IMR-90 (cell line): ENCODE measurements around the gene CDON. TPM values are rescaled to one million over a fixed set of nuclear protein-coding genes. Genes with fewer than 3 reads are reported as not detected.

Experiments
- ATAC-seq: fragments of 200-7000 bp; cut with Tn5 transposase; 2 replicates; pipeline ENCODE4 v1.9.1; 2020; ENCODE audit warnings: low read depth, mild to moderate bottlenecking, moderate library complexity
- BruUV-seq: library from RNA; stranded (reverse); fragments of 400-500 nt; replicated peaks from 2 replicates; lab custom pipeline; 2021; lab: Mats Ljungman, UMichigan
- CTCF ChIA-PET: fragments of 300-600 bp; formaldehyde crosslinking; extraction: SDS; loops from one replicate; lab custom pipeline; 2021; ENCODE audit warnings: antibody characterized with exemption; lab: Yijun Ruan, JAX
- POLR2A ChIA-PET: fragments of 300-600 bp; sonication (Branson Sonifier 250); formaldehyde crosslinking; loops from one replicate; lab custom pipeline; 2022; ENCODE audit warnings: antibody characterized with exemption; ENCODE audit not compliant: unreplicated experiment; lab: Charles Lee
- DNase-seq: peaks from one replicate; pipeline ENCODE4 v3.0.0; 2013
- H2AFZ ChIP-seq: replicated peaks from 2 replicates; pipeline ENCODE3; 2013; ENCODE audit warnings: low read length, mild to moderate bottlenecking; ENCODE audit not compliant: poor library complexity
- H2AK5ac ChIP-seq: 2 replicates; pipeline ENCODE4 v1.6.1; 2013; ENCODE audit warnings: low read depth, low read length, inconsistent platforms
- H2AK9ac ChIP-seq: replicated peaks from 2 replicates; pipeline ENCODE3; 2013; ENCODE audit warnings: mild to moderate bottlenecking, low read depth, low read length, moderate library complexity; ENCODE audit not compliant: poor library complexity
- H2BK120ac ChIP-seq: 2 replicates; pipeline ENCODE4 v1.6.1; 2013; ENCODE audit warnings: low read depth, low read length, inconsistent platforms
- H2BK15ac ChIP-seq: 3 replicates; pipeline ENCODE4 v1.6.1; 2013; ENCODE audit warnings: low read depth, low read length, inconsistent platforms
- H2BK20ac ChIP-seq: 2 replicates; pipeline ENCODE4 v1.6.1; 2013; ENCODE audit warnings: low read depth, mild to moderate bottlenecking, inconsistent platforms, low read length, moderate library complexity
- H2BK5ac ChIP-seq: 2 replicates; pipeline ENCODE4 v1.6.1; 2013; ENCODE audit warnings: mild to moderate bottlenecking, low read depth, low read length, inconsistent platforms; ENCODE audit not compliant: poor library complexity, severe bottlenecking
- H3K14ac ChIP-seq: replicated peaks from 2 replicates; pipeline ENCODE4 v1.6.1; 2013; ENCODE audit warnings: low read depth, low read length, inconsistent platforms
- H3K18ac ChIP-seq: 2 replicates; pipeline ENCODE4 v1.6.1; 2013; ENCODE audit warnings: low read depth, low read length, control low read depth
- H3K23ac ChIP-seq: 2 replicates; pipeline ENCODE4 v1.6.1; 2013; ENCODE audit warnings: low read depth, low read length, inconsistent platforms
- H3K27ac ChIP-seq: 2 replicates; pipeline ENCODE4 v1.5.1; 2013; ENCODE audit warnings: mild to moderate bottlenecking, control low read depth, low read length; ENCODE audit not compliant: insufficient read depth
- H3K27me3 ChIP-seq: 2 replicates; pipeline ENCODE4 v1.6.1; 2013; ENCODE audit warnings: low read length; ENCODE audit not compliant: control insufficient read depth, insufficient read depth
- H3K36me3 ChIP-seq: 2 replicates; pipeline ENCODE4 v1.6.1; 2013; ENCODE audit warnings: low read length, mixed read lengths; ENCODE audit not compliant: control insufficient read depth, insufficient read depth
- H3K4ac ChIP-seq: 2 replicates; pipeline ENCODE4 v1.6.1; 2013; ENCODE audit warnings: low read depth, low read length, inconsistent platforms
- H3K4me1 ChIP-seq: 2 replicates; pipeline ENCODE4 v1.6.1; 2013; ENCODE audit warnings: low read length, mixed read lengths; ENCODE audit not compliant: control insufficient read depth, insufficient read depth
- H3K4me2 ChIP-seq: 2 replicates; pipeline ENCODE4 v1.6.1; 2013; ENCODE audit warnings: low read depth, mild to moderate bottlenecking, control low read depth, low read length, moderate library complexity
- H3K4me3 ChIP-seq: 2 replicates; pipeline ENCODE4 v1.5.1; 2013; ENCODE audit warnings: low read depth, mild to moderate bottlenecking, control low read depth, low read length, moderate library complexity; ENCODE audit not compliant: insufficient read depth
- H3K56ac ChIP-seq: 2 replicates; pipeline ENCODE4 v1.6.1; 2013; ENCODE audit warnings: low read length, inconsistent platforms; ENCODE audit not compliant: insufficient read depth; ENCODE audit errors: extremely low read depth
- H3K79me1 ChIP-seq, 2 experiments: 2 replicates each; pipeline ENCODE4 v1.6.1; 2013; ENCODE audit warnings: low read length in 2 of 2, inconsistent platforms in 1 of 2, low read depth in 1 of 2
- H3K9ac ChIP-seq: 2 replicates; pipeline ENCODE4 v1.6.1; 2013; ENCODE audit warnings: low read depth, low read length, control low read depth
- H3K9me1 ChIP-seq: 2 replicates; pipeline ENCODE4 v1.6.1; 2013; ENCODE audit warnings: low read length, inconsistent platforms; ENCODE audit not compliant: insufficient read depth
- H3K9me3 ChIP-seq: 2 replicates; pipeline ENCODE4 v1.6.1; 2013; ENCODE audit warnings: low read length; ENCODE audit not compliant: control insufficient read depth, insufficient read depth
- H4K20me1 ChIP-seq: 2 replicates; pipeline ENCODE4 v1.6.1; 2013; ENCODE audit warnings: low read length, inconsistent platforms; ENCODE audit not compliant: insufficient read depth
- H4K5ac ChIP-seq: 2 replicates; pipeline ENCODE4 v1.6.1; 2013; ENCODE audit warnings: mild to moderate bottlenecking, low read depth, low read length, control low read depth
- H4K8ac ChIP-seq, 2 experiments: 2 replicates each; pipeline ENCODE4 v1.6.1; 2013; ENCODE audit warnings: low read depth in 2 of 2, low read length in 2 of 2, control low read depth in 1 of 2, inconsistent platforms in 1 of 2
- H4K91ac ChIP-seq: 2 replicates; pipeline ENCODE4 v1.6.1; 2013; ENCODE audit warnings: low read depth, low read length, inconsistent platforms; ENCODE audit not compliant: insufficient read depth
- CHD1 ChIP-seq: IDR thresholded peaks from 2 replicates; pipeline ENCODE4 v1.6.1; 2012; ENCODE audit warnings: low read depth, low read length, improper control_type of control experiment
- CTCF ChIP-seq: conservative IDR thresholded peaks from 2 replicates; pipeline ENCODE4 v1.5.1; 2012; ENCODE audit warnings: mild to moderate bottlenecking, low read depth, low read length, improper control_type of control experiment
- FOS ChIP-seq: fragments of 150-350 bp; IDR thresholded peaks from 2 replicates; pipeline ENCODE4 v1.6.1; 2016; ENCODE audit warnings: low read depth, low read length
- MAZ ChIP-seq: IDR thresholded peaks from 2 replicates; pipeline ENCODE4 v1.6.1; 2012; ENCODE audit warnings: low read depth, mild to moderate bottlenecking, low read length, improper control_type of control experiment, moderate library complexity, borderline replicate concordance
- POLR2A ChIP-seq: IDR thresholded peaks from 2 replicates; pipeline ENCODE4 v1.6.1; 2012; ENCODE audit warnings: mild to moderate bottlenecking, low read depth, low read length
- RAD21 ChIP-seq: IDR thresholded peaks from 2 replicates; pipeline ENCODE4 v1.6.1; 2012; ENCODE audit warnings: low read length, improper control_type of control experiment
- RCOR1 ChIP-seq: IDR thresholded peaks from 2 replicates; pipeline ENCODE4 v1.6.1; 2012; ENCODE audit warnings: mild to moderate bottlenecking, low read length, improper control_type of control experiment; ENCODE audit not compliant: insufficient replicate concordance
- SMC3 ChIP-seq: fragments of 150-350 bp; IDR thresholded peaks from 2 replicates; pipeline ENCODE4 v1.6.1; 2016; ENCODE audit warnings: low read depth, mild to moderate bottlenecking, antibody characterized with exemption, low read length, moderate library complexity
- dilution Hi-C: fragments of 300-500 bp; cut with HindIII; formaldehyde crosslinking; loops from one replicate; pipeline ENCODE4 v1.14.3; 2018; ENCODE audit warnings: low sequenced_read_pairs; ENCODE audit not compliant: unreplicated experiment
- in situ Hi-C: fragments of 300-500 bp; cut with MboI; formaldehyde crosslinking; loops from 3 replicates; pipeline ENCODE4 v1.14.3; 2019; ENCODE audit warnings: low sequenced_read_pairs, inconsistent platforms, mixed read lengths
- intact Hi-C: fragments of 100-400 bp; cut with micrococcal nuclease; formaldehyde crosslinking; loops from 2 replicates; pipeline ENCODE4 v1.10.0; 2022
- polyA plus RNA-seq, 3 experiments: library from polyadenylated mRNA; depleted of rRNA; stranded (reverse); fragments of >200 nt; gene quantifications; 2 replicates each; pipeline ENCODE4 v1.2.3, GENCODE V29; 2012; ENCODE audit warnings: low replicate concordance in 1 of 3
- total RNA-seq: library from RNA; depleted of rRNA; stranded (reverse); fragments of >200 nt; gene quantifications from 2 replicates; pipeline ENCODE4 v1.2.3, GENCODE V29; 2012
- TF ChIP-seq, protein P1 (sequence below): fragments of 150-350 bp; IDR thresholded peaks from 2 replicates; pipeline ENCODE4 v1.6.1; 2017; ENCODE audit warnings: mild to moderate bottlenecking, antibody characterized with exemption, low read length, low read depth

The CDON gene
- total and polyA plus RNA-seq, 2 of the 4 experiments (the other 2 are of a cell fraction) = 1.2 to 3.8 TPM

GRCh38 chr11:125976156-125976555 lies 86.5 kb downstream of the CDON start:
- Histone ChIP-seq H3K27me3 (peaks cover 3% of the 10 kb centered on the region; the same call in 1 of the 2 replicates), H3K9me3 (no peaks in the 10 kb centered on the region), H3K36me3 (no peaks in the 10 kb centered on the region), H2AFZ (no peak overlapping the region), H3K14ac (no peak overlapping the region), H3K4ac (no peak overlapping the region), H3K4me3 (no peak overlapping the region), H3K9me1 (no peaks in the 10 kb centered on the region), H3K56ac (no peak overlapping the region), H2BK5ac (no peak overlapping the region), H3K79me1 (no peaks in the 10 kb centered on the region), H3K27ac (no peak overlapping the region), H2BK15ac (no peak overlapping the region), H3K18ac (no peak overlapping the region), H3K4me2 (no peak overlapping the region), H2AK9ac (no peak overlapping the region), H3K9ac (no peak overlapping the region), H2BK120ac (no peak overlapping the region), H3K4me1 (no peaks in the 10 kb centered on the region), H4K8ac (no peak overlapping the region), H4K20me1 (no peaks in the 10 kb centered on the region), H4K91ac (no peak overlapping the region), H4K5ac (no peak overlapping the region), H2AK5ac (no peak overlapping the region), H3K23ac (no peak overlapping the region), H2BK20ac (no peak overlapping the region)
- intact Hi-C loops (no loop called here), in situ Hi-C loops (no loop called here), dilution Hi-C loops (no loop called here)
- TF ChIP-seq, protein P1, sequence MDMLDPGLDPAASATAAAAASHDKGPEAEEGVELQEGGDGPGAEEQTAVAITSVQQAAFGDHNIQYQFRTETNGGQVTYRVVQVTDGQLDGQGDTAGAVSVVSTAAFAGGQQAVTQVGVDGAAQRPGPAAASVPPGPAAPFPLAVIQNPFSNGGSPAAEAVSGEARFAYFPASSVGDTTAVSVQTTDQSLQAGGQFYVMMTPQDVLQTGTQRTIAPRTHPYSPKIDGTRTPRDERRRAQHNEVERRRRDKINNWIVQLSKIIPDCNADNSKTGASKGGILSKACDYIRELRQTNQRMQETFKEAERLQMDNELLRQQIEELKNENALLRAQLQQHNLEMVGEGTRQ = no peak
- no peak for TF ChIP-seq RAD21
- TF ChIP-seq CTCF = no peak
- TF ChIP-seq MAZ = no peak
- no peak for TF ChIP-seq POLR2A
- no peak for TF ChIP-seq FOS
- no peak for TF ChIP-seq CHD1
- no peak for TF ChIP-seq SMC3
- no peak for TF ChIP-seq RCOR1
- POLR2A ChIA-PET = no interaction called here
- no peak for ATAC-seq
- CTCF ChIA-PET = interaction anchor here (0.6 kb wide), 1 partner anchor 51 kb away, joined by 3 read pairs; no protein-coding TSS in a partner anchor
- no TSS peak for BruUV-seq
- DNase-seq = no peak
